ENCODE results near the gene STRN3.
"Not testable (repeated sequence)": the region's sequence is repeated elsewhere in the genome, so short reads cannot be mapped to it uniquely, and the experiment has no call there.

Gene STRN3

DNA sequence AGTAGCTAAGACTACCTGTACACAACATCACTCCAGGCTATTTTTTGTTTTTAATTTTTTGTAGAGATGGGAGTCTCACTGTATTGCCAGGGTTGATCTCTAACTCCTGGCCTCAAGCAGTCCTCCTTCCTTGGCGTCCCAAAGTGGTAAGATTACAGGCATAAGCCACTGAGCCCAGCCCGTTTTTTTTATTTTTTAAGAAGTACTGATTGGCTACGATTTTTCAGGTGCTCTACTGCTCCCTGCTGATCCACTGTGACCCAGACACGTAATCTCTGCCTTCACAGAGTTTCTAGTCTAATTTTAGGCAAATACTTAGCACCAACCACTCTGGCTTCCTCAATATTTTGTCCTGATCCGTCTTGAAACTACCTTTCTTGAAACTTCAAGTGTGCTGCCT is 4.3 kb upstream of the STRN3 start:
- DNase-seq: no peak

- DNase-seq: no peak
These were observed 3.1 kb upstream of the STRN3 start for GRCh38 chr14:31029016-31029970.

DNA sequence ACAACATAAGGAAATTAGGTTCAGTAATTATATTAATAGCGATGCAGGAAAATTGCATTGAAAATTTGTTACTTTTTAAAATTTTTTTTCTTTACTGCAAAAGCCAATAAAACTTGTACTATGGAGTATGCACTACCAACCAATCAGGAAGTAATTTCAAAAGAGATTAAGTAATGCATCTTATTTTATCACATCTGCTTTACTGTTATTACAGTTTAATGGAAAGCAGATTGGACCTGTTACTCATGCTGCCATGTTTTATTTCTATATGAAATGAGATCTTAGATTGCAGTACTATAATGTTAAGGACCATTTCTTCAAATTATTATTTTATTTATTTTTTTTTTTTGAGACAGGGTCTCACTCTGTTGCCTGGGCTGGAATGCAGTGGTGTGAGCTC is 1.7 kb upstream of the STRN3 start:
- DNase-seq: no peak

DNA sequence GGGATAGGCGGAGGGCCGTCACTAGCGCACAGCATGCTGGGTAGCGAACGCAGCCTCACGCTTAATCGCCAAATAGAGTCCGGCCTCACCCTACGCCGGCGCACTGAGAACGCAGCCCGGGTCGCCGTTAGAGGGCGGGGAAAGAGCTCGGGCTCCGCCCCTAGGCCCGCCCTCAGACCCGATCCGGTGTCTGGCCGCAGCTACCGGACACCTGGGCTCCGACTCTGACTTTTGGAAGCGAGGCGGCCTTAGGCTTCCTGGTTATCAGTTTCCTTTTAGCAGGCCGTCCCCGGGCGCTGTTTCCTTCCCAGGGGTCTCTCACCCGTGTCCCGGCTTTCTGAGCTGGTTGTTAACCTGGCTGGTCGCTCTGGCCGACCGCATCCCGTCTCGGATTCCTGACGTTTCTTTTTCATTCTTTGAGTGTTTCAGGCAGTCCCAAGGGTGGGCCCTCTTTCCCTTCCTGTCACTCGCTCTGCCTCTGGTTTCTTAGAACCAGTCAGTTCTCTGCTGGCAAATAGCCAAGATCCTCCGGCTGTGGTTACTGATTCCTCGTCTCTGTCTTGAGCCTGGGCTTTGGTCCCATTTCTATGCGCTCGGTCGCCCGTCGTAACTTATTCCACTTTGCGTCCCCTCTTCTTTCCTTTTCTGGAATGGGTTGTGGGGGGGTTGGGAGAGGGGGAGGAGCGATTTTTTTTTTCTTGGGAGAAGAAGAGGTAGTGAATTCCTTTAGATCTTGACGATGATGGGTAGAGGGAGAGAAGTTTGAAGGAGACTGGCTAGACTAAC is 464 bp upstream of the STRN3 start:
- peak; percentile 97 to 98 for DNase-seq

DNA sequence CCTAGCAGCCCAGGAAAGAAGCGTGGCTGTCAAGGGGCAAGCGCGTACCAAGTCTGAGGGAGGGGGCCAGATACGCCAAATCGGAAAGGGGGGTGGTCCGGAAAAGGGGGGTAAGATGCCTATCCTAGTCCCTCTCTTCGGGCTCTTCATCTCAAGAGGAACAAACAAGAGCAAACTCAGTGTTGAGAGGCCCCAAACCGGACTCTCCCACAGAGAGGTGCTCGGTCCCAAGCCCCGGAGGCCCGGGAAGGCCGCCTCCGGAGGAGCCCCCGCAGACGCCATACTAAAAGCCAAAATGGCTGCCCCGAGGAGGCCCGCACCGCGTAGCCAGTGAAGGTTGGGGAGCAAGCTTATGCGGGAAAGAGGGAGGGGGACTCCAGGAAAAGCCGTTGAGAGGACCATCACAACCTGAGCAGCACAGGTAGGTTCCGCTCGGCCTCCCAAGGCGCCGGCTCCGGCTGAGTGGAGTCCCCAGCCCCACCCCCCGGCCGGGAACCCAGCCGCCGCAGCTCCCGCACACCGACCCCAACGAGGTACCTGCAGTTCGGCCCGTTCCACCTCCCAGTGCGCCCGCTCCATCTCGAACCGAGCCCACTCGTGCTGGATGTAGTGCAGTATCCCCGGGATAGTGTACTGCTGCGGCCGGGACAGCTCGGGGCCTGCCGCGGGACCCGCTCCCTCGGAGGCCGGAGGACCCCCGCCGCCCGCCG is 657 bp downstream of the STRN3 start, which contains the start of gene AP4S1:
TSS of gene AP4S1 (plus strand) at position 283 of the 710 bp plus-strand sequence. CDS start 40,548 bp downstream, outside the sequence.
- DNase-seq: peak; percentile 23 to 43

DNA sequence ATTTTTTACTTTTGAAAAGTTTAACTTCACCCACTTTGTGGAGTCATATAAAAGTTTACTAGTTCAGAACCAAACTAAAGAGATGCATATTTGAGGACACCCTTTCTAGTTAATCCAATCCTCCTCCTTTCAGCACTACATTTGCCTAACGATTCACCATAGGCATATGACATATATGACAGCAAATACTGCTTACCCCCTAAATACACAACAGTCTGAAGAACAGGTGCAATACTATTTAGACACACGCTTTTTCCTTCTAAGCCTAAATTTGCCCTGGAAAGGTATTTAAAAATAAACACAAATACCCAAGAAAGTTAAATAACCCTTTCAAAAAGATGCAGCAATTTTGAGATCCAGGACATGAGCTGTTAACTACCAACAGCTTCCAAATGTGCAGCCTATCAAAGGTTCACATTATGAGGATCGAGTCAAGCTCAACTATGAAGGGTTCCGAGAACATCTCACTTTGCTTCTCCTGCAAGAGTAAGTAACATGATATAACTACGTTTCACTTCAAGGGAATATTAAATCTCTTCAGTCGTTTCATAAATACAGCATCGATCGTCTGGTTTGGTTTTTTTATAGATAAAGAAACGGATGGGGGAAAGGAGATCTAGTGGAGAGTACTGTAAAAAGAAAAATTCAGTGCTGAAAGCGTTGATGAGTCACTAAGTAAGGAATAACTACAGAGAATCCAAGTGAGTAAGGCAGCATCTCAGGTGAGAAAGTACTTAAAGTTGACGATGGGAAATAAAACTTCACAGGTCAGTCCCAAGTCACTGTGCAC is 1.4 kb downstream of the STRN3 start:
- DNase-seq: no peak

GRCh38 chr14:31024010-31024480 is 2.1 kb downstream of the STRN3 start:
- no peak for DNase-seq

DNA sequence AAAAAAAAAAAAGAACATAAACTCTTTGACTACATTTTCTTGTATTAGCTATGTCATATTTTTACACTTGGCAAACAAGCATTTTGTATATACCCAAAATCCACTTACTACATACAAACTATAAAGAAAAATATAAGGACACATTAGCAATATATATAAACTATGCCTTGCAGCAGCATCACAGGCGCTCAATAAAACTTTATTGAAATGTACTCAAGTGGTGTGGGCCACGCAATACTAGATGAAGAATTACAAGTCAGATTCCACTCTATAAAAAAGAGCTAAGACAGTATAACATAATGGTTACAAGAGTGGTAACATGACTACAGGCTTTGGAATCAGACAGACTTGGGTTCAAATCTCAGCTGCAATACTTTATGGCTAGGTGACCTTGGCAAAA is 3.8 kb downstream of the STRN3 start:
- no peak for DNase-seq

GRCh38 chr14:31021576-31021949 is 4.6 kb downstream of the STRN3 start:
- no peak for DNase-seq

DNA sequence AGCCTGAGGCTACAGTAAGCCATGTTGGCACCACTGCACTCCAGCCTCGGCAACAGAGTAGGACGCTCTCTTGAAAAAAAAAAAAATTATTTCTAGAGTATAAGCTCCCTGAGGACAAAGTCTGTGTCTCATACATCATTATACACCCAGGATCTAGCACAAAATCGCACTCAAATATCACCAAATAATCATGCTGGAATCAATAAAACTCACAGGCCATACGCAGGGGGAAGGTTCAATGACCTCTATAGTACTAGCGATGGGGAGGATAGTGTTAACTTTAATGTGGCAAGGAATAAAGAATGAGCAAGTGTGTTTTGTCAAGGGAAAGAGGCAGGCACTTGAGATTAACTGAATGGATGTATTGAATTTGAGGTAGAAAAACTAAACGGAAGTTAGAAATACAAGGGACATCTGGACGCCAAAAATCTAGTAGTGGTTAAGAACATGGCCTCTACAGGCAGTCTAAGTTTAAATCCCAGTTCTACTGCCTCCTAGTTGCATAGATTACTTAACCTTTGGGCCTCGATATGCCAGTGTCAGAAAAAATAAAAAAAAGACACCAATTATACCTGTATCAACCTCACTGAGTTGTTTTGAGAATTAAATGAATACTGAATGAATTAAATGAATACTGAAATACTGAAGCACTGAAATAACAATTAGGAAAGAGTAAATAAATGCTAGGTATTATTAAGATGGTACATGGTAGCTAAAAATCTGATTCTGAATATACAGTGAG is 5.2 kb downstream of the STRN3 start:
- DNase-seq: no peak

- no peak for DNase-seq
These were observed 8.0 kb downstream of the STRN3 start for GRCh38 chr14:31018057-31018645.

GRCh38 chr14:31013841-31014240 is 12.3 kb downstream of the STRN3 start:
- DNase-seq: no peak

GRCh38 chr14:31010935-31011334 is 15.2 kb downstream of the STRN3 start:
- DNase-seq: no peak

- DNase-seq: no peak
These were observed 16.2 kb downstream of the STRN3 start for GRCh38 chr14:31009836-31010574.

GRCh38 chr14:31006703-31007102 is 19.5 kb downstream of the STRN3 start:
- DNase-seq: no peak

DNA sequence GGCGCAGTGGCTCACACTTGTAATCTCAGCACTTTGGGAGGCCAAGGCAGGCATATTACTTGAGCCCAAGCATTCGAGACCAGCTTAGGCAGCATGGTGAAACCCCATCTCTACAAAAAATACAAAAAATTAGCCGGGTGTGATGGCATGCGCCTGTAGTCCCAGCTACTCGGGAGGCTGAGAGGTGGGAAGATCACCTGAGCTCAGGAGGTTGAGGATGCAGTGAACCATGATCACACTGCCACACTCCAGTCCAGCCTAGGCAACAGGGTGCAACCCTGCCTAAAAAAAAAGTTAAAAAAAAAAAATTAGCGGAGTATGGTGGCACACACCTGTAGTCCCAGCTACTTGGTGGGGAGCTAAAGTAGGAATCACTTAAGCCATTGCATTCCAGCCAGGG is 22.2 kb downstream of the STRN3 start:
- DNase-seq: not testable (repeated sequence)

DNA sequence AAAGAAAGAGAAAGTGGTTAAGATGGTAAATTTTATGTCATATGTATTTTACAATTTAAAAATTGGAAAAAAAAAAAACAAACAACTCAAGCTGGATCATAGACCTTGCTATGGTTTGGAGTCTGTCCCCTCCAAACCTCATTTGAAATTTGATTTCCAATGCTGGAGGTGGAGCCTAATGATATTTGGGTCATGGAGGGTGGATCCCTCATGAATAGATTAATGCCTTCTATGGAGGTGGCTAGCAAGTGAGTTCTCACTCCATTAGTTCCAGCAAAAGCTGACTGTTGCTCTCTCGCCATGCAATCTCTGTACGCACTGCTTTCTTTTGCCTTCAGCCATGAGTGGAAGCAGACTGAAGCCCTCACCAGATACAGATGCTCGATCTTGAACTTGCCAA is 22.9 kb downstream of the STRN3 start:
- DNase-seq: no peak

- DNase-seq: no peak
These were observed 24.9 kb downstream of the STRN3 start for GRCh38 chr14:31001339-31001658.

DNA sequence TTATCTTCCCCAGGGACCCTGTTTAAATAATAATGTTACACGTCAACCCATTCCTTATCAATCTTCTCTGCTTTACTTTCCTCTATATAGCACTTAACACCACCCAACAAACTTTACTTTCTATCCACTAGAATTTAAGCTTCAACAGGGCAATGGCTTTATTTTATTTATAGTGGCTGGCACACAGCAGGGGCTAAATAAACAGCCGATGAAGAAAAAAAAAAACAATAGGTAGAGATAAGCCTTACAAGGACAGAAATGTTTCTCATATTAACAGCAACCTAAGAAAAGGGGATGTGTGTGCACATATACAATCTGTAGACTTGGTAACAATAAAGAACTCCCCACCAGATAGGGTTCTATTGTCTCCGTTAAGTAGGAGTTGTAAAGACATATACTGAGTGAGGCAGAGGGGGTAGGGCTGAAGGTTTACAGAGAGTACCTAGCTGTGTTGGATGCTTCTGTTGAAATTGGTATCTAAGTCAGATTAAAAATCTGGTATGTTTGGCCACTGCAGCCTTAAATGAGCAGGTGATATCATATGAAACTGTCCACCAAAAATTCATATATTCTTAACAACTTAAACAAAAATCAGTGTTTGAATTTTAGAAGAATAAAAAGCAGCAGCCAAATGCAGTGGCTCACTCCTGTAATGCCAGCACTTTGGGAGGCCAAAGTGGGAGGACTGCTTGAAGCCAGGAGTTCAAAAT is 25.4 kb downstream of the STRN3 start:
- DNase-seq: no peak

Data from SHP77 (cell line).